ENCODE measurements around the gene SPP1.

DNA sequence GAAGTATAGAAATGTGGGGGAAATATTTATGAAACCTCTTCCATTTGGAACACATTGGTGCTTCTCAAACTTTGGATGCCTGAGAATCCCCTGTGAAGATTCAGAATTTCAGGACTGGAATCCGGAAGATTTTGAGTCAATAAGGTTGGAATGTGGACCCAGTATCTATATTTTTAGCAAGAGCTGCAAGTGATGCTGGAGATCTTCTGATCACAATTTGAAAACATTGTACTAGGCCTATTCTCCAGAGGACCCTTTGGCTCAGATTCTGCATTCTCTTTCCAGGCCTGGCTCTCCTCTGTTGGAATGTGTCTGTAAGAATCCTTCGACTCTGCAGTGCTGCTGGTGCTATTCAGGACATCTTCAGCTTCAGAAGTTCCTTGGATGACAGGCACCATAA is 29.6 kb downstream of the SPP1 start:
- no peak for TF ChIP-seq CTCF (IDR thresholded peaks at IDR 0.05)
- TF ChIP-seq POLR2A (IDR thresholded peaks at IDR 0.05) = no peak
- TF ChIP-seq POLR2AphosphoS5 (IDR thresholded peaks at IDR 0.05; ENCODE audit: insufficient read depth in 1 of 2, low read depth in 1 of 2) = peak in 1 of 2 donors; percentile 11
